Lower lobe of right lung (tissue), 2 donors: ENCODE data around the gene CPPED1. TPM values are rescaled to one million over a fixed set of nuclear protein-coding genes. Genes with fewer than 3 reads are reported as not detected.

Source experiments
- ATAC-seq, 2 donors: fragments of 200-7000 bp; cut with Tn5 transposase; one replicate each; pipeline ENCODE4 v1.9.1; 2020 to 2022; ENCODE audit warnings: mild to moderate bottlenecking in 2 of 2, moderate library complexity in 2 of 2
- DNase-seq: peaks from one replicate; pipeline ENCODE4 v3.0.0-alpha.2; 2020
- H3K27ac ChIP-seq: fragments of 200-600 bp; one replicate; pipeline ENCODE4 v1.8.0; 2022
- H3K27me3 ChIP-seq: fragments of 200-600 bp; one replicate; pipeline ENCODE4 v1.8.0; 2022; ENCODE audit warnings: low read depth
- H3K36me3 ChIP-seq: fragments of 200-600 bp; one replicate; pipeline ENCODE4 v1.8.0; 2022; ENCODE audit warnings: mild to moderate bottlenecking
- H3K4me1 ChIP-seq: fragments of 200-600 bp; one replicate; pipeline ENCODE4 v1.8.0; 2022
- H3K4me3 ChIP-seq: fragments of 200-600 bp; one replicate; pipeline ENCODE4 v1.8.0; 2022; ENCODE audit warnings: mild to moderate bottlenecking
- H3K9me3 ChIP-seq: fragments of 200-600 bp; one replicate; pipeline ENCODE4 v1.8.0; 2022
- CTCF ChIP-seq: fragments of 200-600 bp; IDR thresholded peaks from one replicate; pipeline ENCODE4 v1.8.0; 2022; ENCODE audit warnings: antibody characterized with exemption, mild to moderate bottlenecking
- intact Hi-C: fragments of 100-400 bp; cut with DNase I; formaldehyde crosslinking; loops from one replicate; pipeline ENCODE4 v1.11.0; 2022
- microRNA-seq: library from miRNA; unstranded; fragments of <30 nt; microRNA quantifications from one replicate; pipeline ENCODE4 v1.2.0, GENCODE V29; 2020; ENCODE audit warnings: borderline number of aligned reads
- total RNA-seq: library from RNA; stranded (reverse); fragmentation: NEBNext Ultra II Directional; extraction: Animal tissue kit (Norgen Biotek cat#: 25700); gene quantifications from one replicate; pipeline ENCODE4 v1.2.1, GENCODE V29; 2021
- donor health status: DM: no; HTN: yes; CAD: no; lungs with severe emphysema.

Gene CPPED1
- total RNA-seq, 1 donor from 2014 or later, result 33.0 TPM

DNA sequence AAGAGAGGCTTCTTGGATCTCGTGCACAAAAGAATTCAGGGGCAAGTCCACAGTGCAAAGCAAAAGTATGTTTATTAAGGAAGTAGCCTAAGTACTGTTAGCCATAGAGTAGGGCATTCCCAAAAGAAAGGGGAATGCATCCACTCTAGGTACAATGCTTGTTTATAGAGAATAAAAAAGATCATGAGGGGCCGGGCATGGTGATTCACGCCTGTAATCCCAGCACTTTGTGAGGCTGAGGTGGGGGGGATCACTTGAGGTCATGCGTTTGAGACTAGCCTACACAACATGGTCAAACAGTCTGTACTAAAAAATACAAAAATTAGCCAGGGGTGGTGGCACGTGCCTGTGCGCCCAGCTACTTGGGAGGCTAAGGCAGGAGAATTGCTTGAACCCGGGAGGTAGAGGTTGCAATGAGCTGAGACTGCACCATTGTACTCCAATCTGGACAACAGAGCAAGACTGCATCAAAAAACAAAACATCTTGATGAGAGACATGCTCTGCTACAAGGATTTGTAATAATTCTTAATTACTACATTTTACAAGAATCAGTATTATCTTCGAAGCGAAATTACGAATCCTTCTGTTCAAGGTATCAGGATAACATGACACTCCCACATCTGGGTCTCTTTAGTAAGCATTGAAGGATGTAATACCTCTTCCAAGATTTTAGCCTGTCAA is 191.6 kb downstream of the CPPED1 start:
- no peak for ATAC-seq
- Histone ChIP-seq H3K9me3 (no peaks in the 10 kb centered on the region), H3K27me3 (no peaks in the 10 kb centered on the region), H3K4me3 (no peak overlapping the region), H3K36me3 (no peaks in the 10 kb centered on the region), H3K27ac (no peak overlapping the region), H3K4me1 (no peaks in the 10 kb centered on the region)
- intact Hi-C loops, result no loop called here
- TF ChIP-seq CTCF, result no peak
- DNase-seq, result no peak

- ATAC-seq, result no peak
- no peaks in the 10 kb centered on the region for H3K4me1 ChIP-seq
- no peak for TF ChIP-seq CTCF
- no peak for DNase-seq
- H3K27me3 ChIP-seq, result no peaks in the 10 kb centered on the region
- intact Hi-C loops, result no loop called here
- H3K27ac ChIP-seq, result no peak overlapping the region
- H3K9me3 ChIP-seq, result no peaks in the 10 kb centered on the region
- H3K4me3 ChIP-seq, result no peak overlapping the region
- H3K36me3 ChIP-seq, result no peaks in the 10 kb centered on the region
These were observed 192.6 kb downstream of the CPPED1 start for GRCh38 chr16:12611006-12611477.

DNA sequence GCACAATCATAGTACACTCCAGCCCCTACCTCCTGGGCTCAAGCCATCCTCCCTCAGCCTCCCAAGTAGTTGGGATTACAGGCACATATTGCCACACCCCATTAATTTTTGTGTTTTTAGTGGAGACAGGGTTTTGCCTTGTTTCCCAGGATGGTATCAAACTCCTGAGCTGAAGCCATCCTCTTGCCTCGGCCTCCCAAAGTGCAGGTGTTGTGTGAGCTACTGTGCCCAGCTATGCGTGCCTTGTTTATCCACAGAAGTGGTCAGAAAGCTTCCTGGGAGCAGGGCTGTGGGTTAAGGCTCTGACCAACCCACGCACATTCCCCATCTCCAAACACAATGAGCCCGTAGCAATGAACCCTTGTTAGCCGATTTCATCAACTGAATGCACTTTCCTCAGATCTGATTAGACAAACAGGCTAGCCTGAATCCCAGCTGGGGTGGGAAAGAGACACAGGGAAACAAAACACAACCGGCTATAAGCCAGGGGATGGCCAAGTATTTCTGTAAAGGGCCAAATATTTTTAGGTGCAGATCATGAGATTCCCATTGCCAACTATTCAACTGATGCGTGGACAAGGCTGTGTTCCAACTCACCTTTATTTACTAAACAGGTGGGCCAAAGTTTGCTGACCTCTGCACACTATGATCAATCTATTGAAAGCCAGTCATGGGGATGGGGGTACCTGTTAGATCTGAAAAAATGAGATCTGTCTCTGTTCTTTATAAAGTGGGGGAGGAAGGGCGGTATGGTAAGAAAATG is 193.6 kb downstream of the CPPED1 start:
- Histone ChIP-seq H3K9me3 (no peaks in the 10 kb centered on the region), H3K4me3 (no peak overlapping the region), H3K27me3 (no peaks in the 10 kb centered on the region), H3K27ac (no peak overlapping the region), H3K4me1 (no peaks in the 10 kb centered on the region), H3K36me3 (no peaks in the 10 kb centered on the region)
- DNase-seq (no peak), ATAC-seq (no peak)
- intact Hi-C loops, result no loop called here
- no peak for TF ChIP-seq CTCF

Small RNA genes lying within 50 kb of the gene (microRNA-seq; reads per million reads assigned to microRNA genes)
- not detected for gene MIR4718

Other genes starting within 250 kb of the CPPED1 start
- not detected for gene SHISA9, start 97.7 kb upstream of the CPPED1 start, total RNA-seq